ENCODE results near the gene CHGA.

The CHGA gene

DNA sequence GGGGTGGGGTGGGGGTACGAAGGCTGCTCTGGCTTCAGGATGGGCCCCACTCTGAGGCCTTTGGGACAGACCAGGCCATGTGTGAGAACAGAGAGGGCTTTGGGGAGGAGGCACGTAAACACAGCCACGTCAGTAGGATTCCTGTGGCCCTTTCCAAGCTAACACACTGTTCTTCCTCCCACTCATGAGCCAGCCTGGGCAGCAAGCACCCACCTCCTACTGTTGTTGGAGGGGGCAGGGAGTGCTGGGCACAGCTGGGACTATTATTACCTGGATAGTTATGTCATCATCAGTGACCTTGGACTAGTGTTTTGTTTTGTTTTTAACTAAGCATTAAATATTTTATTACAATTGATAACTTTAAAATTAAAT lies 5.3 kb downstream of the CHGA start:
- H3K27me3 ChIP-seq (ENCODE audit: control insufficient read depth, low read length) = peaks cover 6% of the 10 kb centered on the region; the same call in 1 of the 2 replicates
- no peaks in the 10 kb centered on the region for H3K36me3 ChIP-seq (ENCODE audit: control insufficient read depth, low read length)
- TF ChIP-seq, protein P1, sequence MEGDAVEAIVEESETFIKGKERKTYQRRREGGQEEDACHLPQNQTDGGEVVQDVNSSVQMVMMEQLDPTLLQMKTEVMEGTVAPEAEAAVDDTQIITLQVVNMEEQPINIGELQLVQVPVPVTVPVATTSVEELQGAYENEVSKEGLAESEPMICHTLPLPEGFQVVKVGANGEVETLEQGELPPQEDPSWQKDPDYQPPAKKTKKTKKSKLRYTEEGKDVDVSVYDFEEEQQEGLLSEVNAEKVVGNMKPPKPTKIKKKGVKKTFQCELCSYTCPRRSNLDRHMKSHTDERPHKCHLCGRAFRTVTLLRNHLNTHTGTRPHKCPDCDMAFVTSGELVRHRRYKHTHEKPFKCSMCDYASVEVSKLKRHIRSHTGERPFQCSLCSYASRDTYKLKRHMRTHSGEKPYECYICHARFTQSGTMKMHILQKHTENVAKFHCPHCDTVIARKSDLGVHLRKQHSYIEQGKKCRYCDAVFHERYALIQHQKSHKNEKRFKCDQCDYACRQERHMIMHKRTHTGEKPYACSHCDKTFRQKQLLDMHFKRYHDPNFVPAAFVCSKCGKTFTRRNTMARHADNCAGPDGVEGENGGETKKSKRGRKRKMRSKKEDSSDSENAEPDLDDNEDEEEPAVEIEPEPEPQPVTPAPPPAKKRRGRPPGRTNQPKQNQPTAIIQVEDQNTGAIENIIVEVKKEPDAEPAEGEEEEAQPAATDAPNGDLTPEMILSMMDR (IDR thresholded peaks at IDR 0.05; ENCODE audit: low read depth, low read length, poor library complexity, severe bottlenecking) = no peak
- no peak for TF ChIP-seq EZH2phosphoT487 (IDR thresholded peaks at IDR 0.05; ENCODE audit: borderline replicate concordance, low read length)
- H3K79me2 ChIP-seq (ENCODE audit: control insufficient read depth, low read length) = no peaks in the 10 kb centered on the region
- no peaks in the 10 kb centered on the region for H3K9me2 ChIP-seq (replicated peaks; ENCODE audit: control insufficient read depth, low read length)
- H3K9me3 ChIP-seq (ENCODE audit: control insufficient read depth, insufficient read depth, low read length) = no peaks in the 10 kb centered on the region
- no peak overlapping the region for H3K27ac ChIP-seq (ENCODE audit: low read depth, low read length)
- no peaks in the 10 kb centered on the region for H4K20me1 ChIP-seq (ENCODE audit: control insufficient read depth, insufficient read depth, low read depth, low read length)
- H3K4me1 ChIP-seq (ENCODE audit: control insufficient read depth, low read length) = peaks cover 20% of the 10 kb centered on the region
- H3F3A ChIP-seq (ENCODE audit: control insufficient read depth, insufficient read depth) = no peaks in the 10 kb centered on the region
- H3K4me2 ChIP-seq (ENCODE audit: low read length) = no peak overlapping the region
- H3K4me3 ChIP-seq (ENCODE audit: low read length) = no peak overlapping the region

DNA sequence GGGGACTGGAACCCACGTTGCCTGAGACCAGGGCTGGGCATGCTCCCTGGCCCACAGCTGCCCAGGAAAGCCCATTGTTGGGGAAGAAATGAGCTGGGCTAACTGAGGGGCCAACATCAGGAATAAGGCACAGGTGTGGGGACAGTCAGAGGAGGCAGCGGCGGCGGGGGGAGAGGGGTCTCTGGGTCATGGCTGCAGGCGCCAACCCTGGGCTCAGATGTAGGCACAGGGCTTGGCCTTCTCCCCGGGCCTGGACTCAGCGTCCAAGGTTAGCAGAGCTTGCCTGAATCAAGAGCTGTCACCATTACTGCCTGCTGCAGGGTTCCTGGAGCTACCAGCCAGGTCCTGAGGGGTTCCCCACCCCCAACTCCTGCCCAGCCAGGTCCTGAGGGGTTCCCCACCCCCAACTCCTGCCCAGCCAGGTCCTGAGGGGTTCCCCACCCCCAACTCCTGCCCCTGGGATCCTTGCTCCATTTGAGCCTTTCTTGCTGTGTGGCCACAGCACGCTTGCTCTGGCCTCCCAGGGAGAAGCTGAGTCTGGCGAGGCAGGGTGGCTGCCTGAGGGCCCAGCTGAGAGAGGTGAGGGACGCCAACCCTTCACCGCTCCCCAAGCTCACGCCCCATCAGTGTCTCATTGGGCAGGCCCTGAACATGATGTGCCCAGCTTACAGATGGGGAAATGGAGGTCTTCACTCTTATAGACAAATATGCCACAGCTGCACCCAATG lies 6.2 kb downstream of the CHGA start:
- H3K4me3 ChIP-seq (ENCODE audit: low read length) = no peak overlapping the region
- TF ChIP-seq, protein P1 (IDR thresholded peaks at IDR 0.05; ENCODE audit: low read depth, low read length, poor library complexity, severe bottlenecking) = no peak
- TF ChIP-seq EZH2phosphoT487 (IDR thresholded peaks at IDR 0.05; ENCODE audit: borderline replicate concordance, low read length) = no peak
- H3K9me2 ChIP-seq (replicated peaks; ENCODE audit: control insufficient read depth, low read length) = no peaks in the 10 kb centered on the region
- H3K27ac ChIP-seq (ENCODE audit: low read depth, low read length) = no peak overlapping the region
- H3K27me3 ChIP-seq (ENCODE audit: control insufficient read depth, low read length) = peaks cover 6% of the 10 kb centered on the region; the same call in 1 of the 2 replicates
- H3F3A ChIP-seq (ENCODE audit: control insufficient read depth, insufficient read depth) = no peaks in the 10 kb centered on the region
- H3K4me1 ChIP-seq (ENCODE audit: control insufficient read depth, low read length) = peaks cover 12% of the 10 kb centered on the region
- no peaks in the 10 kb centered on the region for H3K79me2 ChIP-seq (ENCODE audit: control insufficient read depth, low read length)
- H4K20me1 ChIP-seq (ENCODE audit: control insufficient read depth, insufficient read depth, low read depth, low read length) = no peaks in the 10 kb centered on the region
- H3K36me3 ChIP-seq (ENCODE audit: control insufficient read depth, low read length) = no peaks in the 10 kb centered on the region
- no peaks in the 10 kb centered on the region for H3K9me3 ChIP-seq (ENCODE audit: control insufficient read depth, insufficient read depth, low read length)
- no peak overlapping the region for H3K4me2 ChIP-seq (ENCODE audit: low read length)

GRCh38 chr14:92929689-92930608 lies 7.0 kb downstream of the CHGA start:
- Histone ChIP-seq H4K20me1 (ENCODE audit: control insufficient read depth, insufficient read depth, low read depth, low read length) (no peaks in the 10 kb centered on the region), H3K9me3 (ENCODE audit: control insufficient read depth, insufficient read depth, low read length) (no peaks in the 10 kb centered on the region), H3K4me2 (ENCODE audit: low read length) (no peak overlapping the region), H3F3A (ENCODE audit: control insufficient read depth, insufficient read depth) (no peaks in the 10 kb centered on the region), H3K9me2 (replicated peaks; ENCODE audit: control insufficient read depth, low read length) (no peaks in the 10 kb centered on the region), H3K36me3 (ENCODE audit: control insufficient read depth, low read length) (no peaks in the 10 kb centered on the region), H3K79me2 (ENCODE audit: control insufficient read depth, low read length) (no peaks in the 10 kb centered on the region), H3K4me3 (ENCODE audit: low read length) (no peak overlapping the region), H3K27ac (ENCODE audit: low read depth, low read length) (no peak overlapping the region), H3K27me3 (ENCODE audit: control insufficient read depth, low read length) (peaks cover 6% of the 10 kb centered on the region; the same call in 1 of the 2 replicates), H3K4me1 (ENCODE audit: control insufficient read depth, low read length) (peaks cover 4% of the 10 kb centered on the region)
- TF ChIP-seq EZH2phosphoT487 (IDR thresholded peaks at IDR 0.05; ENCODE audit: borderline replicate concordance, low read length) = no peak

Data from DOHH2 (cell line).